ENCODE results near the gene SPRED1.

The SPRED1 gene

GRCh38 chr15:38252481-38253350 lies at the start of gene SPRED1:
SPRED1 (plus strand) TSS chr15:38252836; CDS start chr15:38253186, 350 bp downstream.
- DNase-seq (ENCODE audit: extremely low spot score): peak; percentile 35
- ChIA-PET POLR2A (no interaction called here), CTCF (interaction anchor here (0.7 to 2.2 kb wide), 5 partner anchors 9 to 439 kb away, joined by 3 to 12 read pairs (median 3); no protein-coding TSS in a partner anchor)
- TF ChIP-seq CTCF (IDR thresholded peaks at IDR 0.05; ENCODE audit: control extremely low read depth, extremely low read depth, low read depth, missing control alignments): no peak

- CTCF ChIA-PET: interaction anchor here (0.6 to 0.9 kb wide), 2 partner anchors 8 to 23 kb away, joined by 3 read pairs; no protein-coding TSS in a partner anchor
Observed at GRCh38 chr15:38205526-38206272, 46.9 kb upstream of the SPRED1 start.

GRCh38 chr15:38207621-38208020 lies 45.0 kb upstream of the SPRED1 start:
- no peak for DNase-seq (ENCODE audit: extremely low spot score)
- ChIA-PET POLR2A (no interaction called here), CTCF (no interaction called here)
- no peak for TF ChIP-seq CTCF (IDR thresholded peaks at IDR 0.05; ENCODE audit: control extremely low read depth, extremely low read depth, low read depth, missing control alignments)

More at GRCh38 chr15:38205526-38206272, 46.9 kb upstream of the SPRED1 start:
- DNase-seq (ENCODE audit: extremely low spot score): no peak
- TF ChIP-seq CTCF (IDR thresholded peaks at IDR 0.05; ENCODE audit: control extremely low read depth, extremely low read depth, low read depth, missing control alignments): no peak
- POLR2A ChIA-PET: no interaction called here

GRCh38 chr15:38208206-38208605 lies 44.4 kb upstream of the SPRED1 start:
- POLR2A ChIA-PET: no interaction called here
- no peak for TF ChIP-seq CTCF (IDR thresholded peaks at IDR 0.05; ENCODE audit: control extremely low read depth, extremely low read depth, low read depth, missing control alignments)
- CTCF ChIA-PET: no interaction called here
- no peak for DNase-seq (ENCODE audit: extremely low spot score)

GRCh38 chr15:38208779-38209178 lies 43.9 kb upstream of the SPRED1 start:
- TF ChIP-seq CTCF (IDR thresholded peaks at IDR 0.05; ENCODE audit: control extremely low read depth, extremely low read depth, low read depth, missing control alignments): no peak
- ChIA-PET CTCF (no interaction called here), POLR2A (no interaction called here)
- DNase-seq (ENCODE audit: extremely low spot score): no peak

- POLR2A ChIA-PET: no interaction called here
- DNase-seq (ENCODE audit: extremely low spot score): no peak
- CTCF ChIA-PET: no interaction called here
- no peak for TF ChIP-seq CTCF (IDR thresholded peaks at IDR 0.05; ENCODE audit: control extremely low read depth, extremely low read depth, low read depth, missing control alignments)
Observed at GRCh38 chr15:38211249-38211648, 41.4 kb upstream of the SPRED1 start.

Measured in GM10248 (cell line).